H1 (cell line): Measurements from ENCODE around the gene SLC2A5. TPM values are rescaled to one million over a fixed set of nuclear protein-coding genes. Genes with fewer than 3 reads are reported as not detected.

Source experiments
- CBX8 ChIP-seq: fragments of 300-800, 300-1000 bp; sonication (generic); IDR thresholded peaks from 2 replicates; pipeline ENCODE4 v1.7.1; 2016; ENCODE audit warnings: low read depth, low read length, borderline replicate concordance
- CEBPB ChIP-seq: IDR thresholded peaks from 2 replicates; pipeline ENCODE4 v1.6.1; 2012; ENCODE audit warnings: low read depth, low read length
- CREB1 ChIP-seq: IDR thresholded peaks from 2 replicates; pipeline ENCODE4 v1.6.1; 2012; ENCODE audit warnings: inconsistent platforms
- CTBP2 ChIP-seq: IDR thresholded peaks from 2 replicates; pipeline ENCODE4 v1.7.0; 2011; ENCODE audit warnings: borderline replicate concordance, mild to moderate bottlenecking, moderate library complexity, mixed read lengths, low read length; ENCODE audit not compliant: insufficient read depth, insufficient read length
- EGR1 ChIP-seq: IDR thresholded peaks from 2 replicates; pipeline ENCODE4 v1.6.1; 2011; ENCODE audit warnings: low read depth, low read length, borderline replicate concordance
- EP300 ChIP-seq, 2 experiments: IDR thresholded peaks; 1 replicate in 1 of 2; 2 replicates in 1 of 2; pipeline ENCODE4 v1.6.1; 2011 to 2012; ENCODE audit warnings: low read depth in 2 of 2, low read length in 2 of 2, mild to moderate bottlenecking in 2 of 2, borderline replicate concordance in 1 of 2, inconsistent platforms in 1 of 2, moderate library complexity in 1 of 2
- EZH2 ChIP-seq: fragments of 200-600 bp; sonication (generic); IDR thresholded peaks from 2 replicates; pipeline ENCODE4 v1.7.1; 2012; ENCODE audit warnings: low read depth, mild to moderate bottlenecking, moderate library complexity, low read length, inconsistent platforms; ENCODE audit not compliant: severe bottlenecking
- GABPA ChIP-seq: IDR thresholded peaks from 2 replicates; pipeline ENCODE4 v1.6.1; 2011; ENCODE audit warnings: mild to moderate bottlenecking, low read length, moderate library complexity, borderline replicate concordance; ENCODE audit not compliant: insufficient read depth
- JUND ChIP-seq: IDR thresholded peaks from 2 replicates; pipeline ENCODE4 v1.6.1; 2011; ENCODE audit warnings: mild to moderate bottlenecking, improper control_type of control experiment, low read length
- KDM4A ChIP-seq: IDR thresholded peaks from one replicate; pipeline ENCODE4 v1.7.1; 2012; ENCODE audit warnings: low read depth, mild to moderate bottlenecking, moderate library complexity, low read length, inconsistent platforms; ENCODE audit not compliant: severe bottlenecking
- KDM5A ChIP-seq: fragments of 200-600 bp; IDR thresholded peaks from 2 replicates; pipeline ENCODE4 v1.7.1; 2012; ENCODE audit warnings: mild to moderate bottlenecking, low read length, inconsistent platforms, mixed read lengths
- NRF1 ChIP-seq: IDR thresholded peaks from 2 replicates; pipeline ENCODE4 v1.6.1; 2011; ENCODE audit warnings: mild to moderate bottlenecking, low read depth, low read length, improper control_type of control experiment
- RNF2 ChIP-seq: fragments of 200-900, 300-1000 bp; sonication (generic); IDR thresholded peaks from 2 replicates; pipeline ENCODE4 v1.7.1; 2016; ENCODE audit warnings: borderline replicate concordance, low read depth, mild to moderate bottlenecking, antibody characterized with exemption, low read length; ENCODE audit not compliant: poor library complexity, severe bottlenecking; ENCODE audit errors: missing control alignments
- RXRA ChIP-seq: IDR thresholded peaks from 2 replicates; pipeline ENCODE4 v1.6.1; 2011; ENCODE audit warnings: low read depth, mild to moderate bottlenecking, low read length, moderate library complexity; ENCODE audit not compliant: insufficient read depth
- SIRT6 ChIP-seq: IDR thresholded peaks from one replicate; pipeline ENCODE4 v1.7.1; 2012; ENCODE audit warnings: low read length, inconsistent platforms
- SUZ12 ChIP-seq: fragments of 200-600 bp; sonication (generic); IDR thresholded peaks from 2 replicates; pipeline ENCODE4 v1.6.1; 2012; ENCODE audit warnings: mild to moderate bottlenecking, inconsistent platforms, low read length, moderate library complexity, mixed read lengths
- ZNF274 ChIP-seq: IDR thresholded peaks from 2 replicates; pipeline ENCODE4 v1.7.0; 2012; ENCODE audit warnings: low read length, borderline replicate concordance; ENCODE audit errors: extremely low read depth
- polyA plus RNA-seq, 7 experiments: library from polyadenylated mRNA; depleted of rRNA in 3 of 7; stranded (reverse) in 5 of 7; unstranded in 2 of 7; fragments of >200 nt in 5 of 7; fragments of 200-250 nt in 2 of 7; gene quantifications; 1 replicate in 5 of 7; 2 replicates in 1 of 7; 4 replicates in 1 of 7; pipeline versions ENCODE4 v1.2.1 to v1.2.3, GENCODE V29; 2011 to 2013; ENCODE audit warnings: missing spikeins in 2 of 7, mixed read lengths in 2 of 7
- total RNA-seq: library from RNA; stranded (reverse); fragmentation: NEBNext Ultra II Directional; extraction: Animal tissue kit (Norgen Biotek cat#: 25700); gene quantifications from 2 replicates; pipeline ENCODE4 v1.2.1, GENCODE V29; 2021
- TF ChIP-seq, protein P1 (sequence below): IDR thresholded peaks from 2 replicates; pipeline ENCODE4 v1.6.1; 2012; ENCODE audit warnings: inconsistent platforms
- TF ChIP-seq, protein P2 (sequence below): IDR thresholded peaks from 2 replicates; pipeline ENCODE4 v1.6.1; 2011; ENCODE audit warnings: low read depth, mild to moderate bottlenecking, low read length; ENCODE audit not compliant: insufficient read depth

SLC2A5 gene
- total and polyA plus RNA-seq, 2 of the 8 experiments (the other 6 are each of a cell fraction or from before 2014, with no cell fraction given): 0.12 TPM; not detected in 1

- no peak for TF ChIP-seq SIRT6
- no peak for TF ChIP-seq RNF2
- TF ChIP-seq CBX8: no peak
- TF ChIP-seq CTBP2: no peak
- TF ChIP-seq NRF1: no peak
- peak; percentile 45; the same call in 1 of the 2 replicates for TF ChIP-seq CREB1
- TF ChIP-seq KDM4A: no peak
- TF ChIP-seq, protein P1, sequence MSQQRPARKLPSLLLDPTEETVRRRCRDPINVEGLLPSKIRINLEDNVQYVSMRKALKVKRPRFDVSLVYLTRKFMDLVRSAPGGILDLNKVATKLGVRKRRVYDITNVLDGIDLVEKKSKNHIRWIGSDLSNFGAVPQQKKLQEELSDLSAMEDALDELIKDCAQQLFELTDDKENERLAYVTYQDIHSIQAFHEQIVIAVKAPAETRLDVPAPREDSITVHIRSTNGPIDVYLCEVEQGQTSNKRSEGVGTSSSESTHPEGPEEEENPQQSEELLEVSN: no peak
- no peak for TF ChIP-seq EP300 (IDR thresholded peaks at IDR 0.05; ENCODE audit: borderline replicate concordance in 1 of 2, low read depth in 2 of 2, low read length in 2 of 2)
- TF ChIP-seq CEBPB: peak; percentile 76
- TF ChIP-seq JUND: peak; percentile 25; the same call in 1 of the 2 replicates
- no peak for TF ChIP-seq EGR1
- TF ChIP-seq RXRA: no peak
- TF ChIP-seq GABPA: no peak; the same call in 1 of the 2 replicates
- TF ChIP-seq KDM5A: no peak
- TF ChIP-seq SUZ12: no peak
- no peak for TF ChIP-seq ZNF274
- no peak for TF ChIP-seq EZH2
- TF ChIP-seq, protein P2, sequence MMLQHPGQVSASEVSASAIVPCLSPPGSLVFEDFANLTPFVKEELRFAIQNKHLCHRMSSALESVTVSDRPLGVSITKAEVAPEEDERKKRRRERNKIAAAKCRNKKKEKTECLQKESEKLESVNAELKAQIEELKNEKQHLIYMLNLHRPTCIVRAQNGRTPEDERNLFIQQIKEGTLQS: no peak
- TF ChIP-seq, all 59 proteins: peak for 10
Observed at GRCh38 chr1:9110669-9111356, 41.4 kb upstream of the SLC2A5 start (continued).
